Cardiac fibroblast (primary cell): ENCODE data around the gene HIF3A.
A peak's percentile ranks its signal among the peaks of the same experiment; 100 is the strongest.

Experiments used
- DNase-seq, 2 donors: peaks; one replicate each; pipeline versions ENCODE4 v3.0.0 to v3.0.0-alpha.2; 2010; ENCODE audit warnings: low read depth in 2 of 2
- H3K4me3 ChIP-seq, 2 donors: replicated peaks in 1 of 2; 1 replicate in 1 of 2; 2 replicates in 1 of 2; pipeline ENCODE4 v1.5.1; 2011; ENCODE audit warnings: low read depth in 2 of 2, low read length in 2 of 2, mild to moderate bottlenecking in 2 of 2, moderate library complexity in 1 of 2
- CTCF ChIP-seq: IDR thresholded peaks from one replicate; pipeline ENCODE4 v1.5.1; 2011; ENCODE audit warnings: low read depth, mild to moderate bottlenecking, low read length, inconsistent platforms

Gene HIF3A

GRCh38 chr19:46350758-46351159, 53.9 kb downstream of the HIF3A start:
- no peak for DNase-seq
- TF ChIP-seq CTCF, result no peak
- H3K4me3 ChIP-seq, result no peak overlapping the region

GRCh38 chr19:46351241-46352041, 54.6 kb downstream of the HIF3A start:
- TF ChIP-seq CTCF, result no peak
- peak; percentile 78 to 81 for DNase-seq
- no peak overlapping the region for H3K4me3 ChIP-seq

GRCh38 chr19:46353730-46354528, 57.1 kb downstream of the HIF3A start:
- DNase-seq, result no peak
- TF ChIP-seq CTCF, result no peak
- H3K4me3 ChIP-seq, result no peak overlapping the region

DNA sequence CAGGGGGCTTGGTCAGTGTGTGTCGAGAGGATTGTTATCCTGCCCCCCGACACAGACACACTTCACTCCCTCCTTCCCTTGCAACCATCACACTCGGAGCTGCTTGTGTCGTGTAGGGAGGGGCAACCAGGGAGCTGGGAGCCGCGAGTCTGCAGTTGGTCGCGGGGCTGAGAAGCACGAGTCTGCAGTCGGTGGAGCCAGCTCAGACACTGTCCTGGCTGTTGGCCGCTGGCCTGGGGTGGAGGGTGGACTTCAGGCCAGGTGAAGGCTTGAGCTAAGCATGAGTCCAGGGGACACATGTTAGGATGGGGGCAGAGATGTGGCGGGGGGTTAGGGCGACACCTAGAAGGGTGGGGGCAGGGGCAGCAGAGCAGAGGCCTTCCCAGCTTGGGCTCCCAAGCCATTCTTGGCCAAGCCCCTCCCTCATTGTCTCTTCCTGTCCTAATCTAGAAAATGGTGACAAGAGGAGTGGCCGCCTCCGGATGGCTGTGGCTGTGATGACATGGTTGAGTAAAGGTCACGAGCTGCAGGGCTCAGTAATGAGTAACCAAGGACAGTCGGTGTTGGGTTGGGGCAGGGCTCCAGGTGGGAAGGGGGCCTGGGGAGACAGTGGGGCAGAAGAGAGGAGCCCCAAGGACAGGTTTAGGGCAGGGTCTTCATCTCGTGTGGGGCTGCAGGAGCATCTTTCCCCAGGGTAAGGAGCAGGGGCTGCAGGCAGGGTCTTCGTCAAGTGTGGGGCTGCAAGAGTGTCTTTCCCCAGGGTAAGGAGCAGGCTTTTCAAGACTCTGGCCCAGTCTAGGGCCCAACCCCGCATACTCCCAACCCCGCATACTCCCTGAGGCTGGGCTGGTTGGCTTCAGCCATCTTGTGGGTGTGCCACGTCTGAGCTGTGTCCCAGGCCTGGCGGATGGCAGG, 58.6 kb downstream of the HIF3A start:
- no peak for TF ChIP-seq CTCF
- DNase-seq, result no peak
- no peak overlapping the region for H3K4me3 ChIP-seq

- no peak for TF ChIP-seq CTCF
- no peak overlapping the region for H3K4me3 ChIP-seq
- no peak for DNase-seq
Observed at GRCh38 chr19:46356149-46357055, 59.6 kb downstream of the HIF3A start.
